BJ (cell line): ENCODE measurements around the gene LARP6. TPM values are rescaled to one million over a fixed set of nuclear protein-coding genes. Genes with fewer than 3 reads are reported as not detected.
"Not testable (repeated sequence)": the region's sequence is repeated elsewhere in the genome, so short reads cannot be mapped to it uniquely, and the experiment has no call there.

Experiments
- CTCF ChIA-PET: fragments of 350-600 bp; formaldehyde crosslinking; extraction: SDS; loops from one replicate; lab custom pipeline; 2021; ENCODE audit warnings: antibody characterized with exemption, inconsistent platforms; lab: Yijun Ruan, JAX
- POLR2A ChIA-PET: fragments of 300-600 bp; sonication (Branson Sonifier 250); formaldehyde crosslinking; extraction: SDS; loops from one replicate; lab custom pipeline; 2021; ENCODE audit warnings: antibody characterized with exemption; lab: Charles Lee
- DNase-seq: peaks from one replicate; pipeline ENCODE4 v3.0.0-alpha.2; 2011; ENCODE audit warnings: low read depth
- H3K27me3 ChIP-seq: 2 replicates; pipeline ENCODE4 v1.6.0; 2011; ENCODE audit warnings: low read length; ENCODE audit not compliant: control insufficient read depth, insufficient read depth
- H3K36me3 ChIP-seq: 2 replicates; pipeline ENCODE4 v1.5.1; 2011; ENCODE audit warnings: low read length; ENCODE audit not compliant: control insufficient read depth, insufficient read depth
- H3K4me3 ChIP-seq: 2 replicates; pipeline ENCODE4 v1.5.1; 2011; ENCODE audit warnings: low read depth, mild to moderate bottlenecking, control low read depth, low read length
- CTCF ChIP-seq: IDR thresholded peaks from 2 replicates; pipeline ENCODE4 v1.5.1; 2011; ENCODE audit warnings: low read depth, mild to moderate bottlenecking, control low read depth, inconsistent platforms, low read length, moderate library complexity; ENCODE audit not compliant: insufficient read depth
- polyA plus RNA-seq: library from polyadenylated mRNA; depleted of rRNA; stranded (reverse); fragments of >200 nt; gene quantifications from 2 replicates; pipeline ENCODE4 v1.2.3, GENCODE V29; 2011

Gene LARP6
- polyA plus RNA-seq, 1 experiment: 108 TPM

- CTCF ChIA-PET: interaction anchor here (0.7 to 3.8 kb wide), 30 partner anchors 10 to 244 kb away, joined by 3 to 53 read pairs (median 6); partner anchors contain the start of gene UACA
- no peak for DNase-seq
- TF ChIP-seq CTCF: no peak
- Histone ChIP-seq H3K27me3 (no peaks in the 10 kb centered on the region), H3K4me3 (no peak overlapping the region), H3K36me3 (no peaks in the 10 kb centered on the region)
- POLR2A ChIA-PET: no interaction called here
Measured at GRCh38 chr15:70812827-70813364, 41.1 kb downstream of the LARP6 start.

DNA sequence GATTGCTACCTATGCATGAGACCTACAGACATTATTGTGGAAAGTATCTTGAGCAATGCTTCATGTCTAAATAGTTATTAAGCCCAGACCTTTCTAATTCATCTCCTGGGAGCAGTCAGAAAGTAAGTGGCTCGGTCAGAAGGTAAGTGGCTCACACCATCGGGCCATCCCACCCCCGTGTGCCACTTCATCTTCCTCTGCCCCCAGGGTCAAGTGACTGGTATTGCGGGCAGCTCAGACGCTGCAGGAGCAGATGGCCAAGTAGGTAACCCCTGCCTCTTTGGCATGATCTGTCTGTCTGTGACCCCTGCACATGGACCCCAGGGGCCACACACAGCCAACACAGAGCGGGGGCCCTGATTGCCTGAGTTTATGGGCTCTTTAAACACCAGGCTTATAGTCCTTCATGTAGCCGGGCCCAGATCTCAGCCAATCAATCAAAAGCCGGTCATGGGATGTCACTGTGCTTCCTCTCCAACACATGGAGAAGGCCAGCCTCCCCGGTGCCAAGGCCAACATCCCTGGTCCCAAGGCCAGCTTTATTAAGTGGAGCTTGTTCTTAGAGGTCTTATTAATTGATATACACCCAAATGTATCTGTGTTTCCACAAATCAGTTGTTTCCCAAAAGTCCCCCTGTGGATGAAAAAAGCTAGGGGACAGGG, 42.9 kb downstream of the LARP6 start:
- DNase-seq: no peak
- POLR2A ChIA-PET: no interaction called here

GRCh38 chr15:70806992-70807712, 46.8 kb downstream of the LARP6 start:
- Histone ChIP-seq H3K4me3 (no peak overlapping the region), H3K27me3 (no peaks in the 10 kb centered on the region), H3K36me3 (no peaks in the 10 kb centered on the region)
- CTCF ChIA-PET: interaction anchor here (0.8 to 1.7 kb wide), 6 partner anchors 18 to 238 kb away, joined by 3 to 8 read pairs (median 4); no protein-coding TSS in a partner anchor
- no peak for TF ChIP-seq CTCF
- POLR2A ChIA-PET: no interaction called here
- no peak for DNase-seq

More for the DNA sequence above, 42.9 kb downstream of the LARP6 start:
- Histone ChIP-seq H3K36me3 (no peaks in the 10 kb centered on the region), H3K27me3 (no peaks in the 10 kb centered on the region), H3K4me3 (no peak overlapping the region)
- CTCF ChIA-PET: interaction anchor here (0.7 to 3.8 kb wide), 36 partner anchors 8 to 321 kb away, joined by 3 to 53 read pairs (median 6); partner anchors contain the start of gene UACA
- TF ChIP-seq CTCF: no peak

GRCh38 chr15:70804388-70804787, 49.6 kb downstream of the LARP6 start:
- POLR2A ChIA-PET, H3K27me3 ChIP-seq, H3K36me3 ChIP-seq, DNase-seq, H3K4me3 ChIP-seq: not testable (repeated sequence)
- CTCF ChIA-PET: interaction anchor here (1.3 kb wide), 1 partner anchor 43 kb away, joined by 3 read pairs; no protein-coding TSS in a partner anchor

DNA sequence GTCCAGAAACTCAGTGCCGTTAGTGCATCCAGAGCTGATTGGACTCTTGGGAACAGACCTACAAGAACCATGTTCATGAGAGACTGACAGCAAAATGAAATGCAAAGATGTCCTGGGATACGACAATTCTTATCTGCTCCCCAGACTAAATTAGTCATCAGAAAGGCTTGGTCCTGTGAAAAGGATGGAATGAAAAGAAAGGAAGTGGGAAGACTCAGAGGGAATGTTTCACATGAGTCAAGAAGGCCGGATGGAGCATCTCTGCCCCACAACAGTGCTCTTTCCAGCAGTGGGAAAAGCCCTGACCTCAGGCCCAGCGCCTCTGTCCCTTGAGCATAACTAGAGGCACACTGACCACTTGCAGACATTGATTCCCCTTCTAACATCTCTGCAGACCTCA, 51.3 kb downstream of the LARP6 start:
- Histone ChIP-seq H3K27me3 (no peaks in the 10 kb centered on the region), H3K4me3 (no peak overlapping the region), H3K36me3 (no peaks in the 10 kb centered on the region)
- ChIA-PET CTCF (interaction anchor here (1.6 kb wide), 1 partner anchor 9 kb away, joined by 10 read pairs; no protein-coding TSS in a partner anchor), POLR2A (no interaction called here)
- no peak for DNase-seq
- TF ChIP-seq CTCF: no peak
